ENCODE results near the gene NDST3.

The NDST3 gene

GRCh38 chr4:118278473-118279274, 244.4 kb downstream of the NDST3 start:
- H3K36me3 ChIP-seq = peaks cover 38% of the 10 kb centered on the region
- H3K4me3 ChIP-seq = peak overlapping the region; percentile 86
- H4K20me1 ChIP-seq = peaks cover 41% of the 10 kb centered on the region
- peak overlapping the region; percentile 92 for H3K4me2 ChIP-seq
- peaks cover 35% of the 10 kb centered on the region for H3K4me1 ChIP-seq
- H3K9ac ChIP-seq = peak overlapping the region; percentile 98
- H3K27ac ChIP-seq = peak overlapping the region; percentile 97
- no peaks in the 10 kb centered on the region for H3K9me3 ChIP-seq
- TF ChIP-seq Cebpa-rat (IDR thresholded peaks at IDR 0.05) = no peak
- no peaks in the 10 kb centered on the region for H3K27me3 ChIP-seq

- no peak for TF ChIP-seq Cebpa-rat (IDR thresholded peaks at IDR 0.05)
- H3K4me2 ChIP-seq = peak overlapping the region; percentile 92
- peaks cover 38% of the 10 kb centered on the region for H3K36me3 ChIP-seq
- H4K20me1 ChIP-seq = peaks cover 44% of the 10 kb centered on the region
- H3K9ac ChIP-seq = peak overlapping the region; percentile 98
- H3K4me1 ChIP-seq = peaks cover 42% of the 10 kb centered on the region
- peak overlapping the region; percentile 97 for H3K27ac ChIP-seq
- peak overlapping the region; percentile 86 for H3K4me3 ChIP-seq
- H3K9me3 ChIP-seq = no peaks in the 10 kb centered on the region
- no peaks in the 10 kb centered on the region for H3K27me3 ChIP-seq
Measured at GRCh38 chr4:118279328-118279727, 245.0 kb downstream of the NDST3 start.

- peak overlapping the region; percentile 92 for H3K4me2 ChIP-seq
- H3K9me3 ChIP-seq = no peaks in the 10 kb centered on the region
- peaks cover 44% of the 10 kb centered on the region for H4K20me1 ChIP-seq
- H3K9ac ChIP-seq = peak overlapping the region; percentile 98
- TF ChIP-seq Cebpa-rat (IDR thresholded peaks at IDR 0.05) = no peak
- H3K4me3 ChIP-seq = peak overlapping the region; percentile 86
- peaks cover 42% of the 10 kb centered on the region for H3K4me1 ChIP-seq
- peaks cover 38% of the 10 kb centered on the region for H3K36me3 ChIP-seq
- H3K27me3 ChIP-seq = no peaks in the 10 kb centered on the region
- H3K27ac ChIP-seq = peak overlapping the region; percentile 97
Measured at GRCh38 chr4:118279920-118280432, 245.7 kb downstream of the NDST3 start.

GRCh38 chr4:118280501-118281218, 246.4 kb downstream of the NDST3 start:
- Histone ChIP-seq H3K4me1 (peaks cover 38% of the 10 kb centered on the region), H3K9me3 (no peaks in the 10 kb centered on the region), H3K4me2 (peak overlapping the region; percentile 92), H3K27ac (peak overlapping the region; percentile 97), H4K20me1 (peaks cover 44% of the 10 kb centered on the region), H3K36me3 (peaks cover 38% of the 10 kb centered on the region), H3K27me3 (no peaks in the 10 kb centered on the region), H3K9ac (peak overlapping the region; percentile 98), H3K4me3 (peak overlapping the region; percentile 86)
- no peak for TF ChIP-seq Cebpa-rat (IDR thresholded peaks at IDR 0.05)

- peak overlapping the region; percentile 86; the same call in 1 of the 2 replicates for H3K4me3 ChIP-seq
- peaks cover 44% of the 10 kb centered on the region for H4K20me1 ChIP-seq
- H3K9ac ChIP-seq = peak overlapping the region; percentile 36; the same call in 1 of the 2 replicates
- H3K27ac ChIP-seq = peak overlapping the region; percentile 97
- no peaks in the 10 kb centered on the region for H3K9me3 ChIP-seq
- H3K4me2 ChIP-seq = peak overlapping the region; percentile 92
- H3K27me3 ChIP-seq = no peaks in the 10 kb centered on the region
- H3K36me3 ChIP-seq = peaks cover 38% of the 10 kb centered on the region
- TF ChIP-seq Cebpa-rat (IDR thresholded peaks at IDR 0.05) = no peak
- H3K4me1 ChIP-seq = peaks cover 38% of the 10 kb centered on the region
Measured at GRCh38 chr4:118281611-118282442, 247.5 kb downstream of the NDST3 start.

- H3K4me1 ChIP-seq = peaks cover 37% of the 10 kb centered on the region
- H3K9me3 ChIP-seq = no peaks in the 10 kb centered on the region
- no peak overlapping the region for H3K4me2 ChIP-seq
- peaks cover 38% of the 10 kb centered on the region for H3K36me3 ChIP-seq
- no peak overlapping the region for H3K4me3 ChIP-seq
- no peak overlapping the region for H3K27ac ChIP-seq
- no peaks in the 10 kb centered on the region for H3K27me3 ChIP-seq
- TF ChIP-seq Cebpa-rat (IDR thresholded peaks at IDR 0.05) = no peak
- H3K9ac ChIP-seq = no peak overlapping the region
- H4K20me1 ChIP-seq = peaks cover 44% of the 10 kb centered on the region
Measured at GRCh38 chr4:118282692-118283091, 248.4 kb downstream of the NDST3 start.

GRCh38 chr4:118284169-118284568, 249.9 kb downstream of the NDST3 start:
- peaks cover 31% of the 10 kb centered on the region for H3K4me1 ChIP-seq
- H3K4me2 ChIP-seq = peak overlapping the region; percentile 5; the same call in 1 of the 2 replicates
- H3K9me3 ChIP-seq = no peaks in the 10 kb centered on the region
- peaks cover 44% of the 10 kb centered on the region for H4K20me1 ChIP-seq
- H3K9ac ChIP-seq = no peak overlapping the region
- no peak for TF ChIP-seq Cebpa-rat (IDR thresholded peaks at IDR 0.05)
- peaks cover 38% of the 10 kb centered on the region for H3K36me3 ChIP-seq
- no peaks in the 10 kb centered on the region for H3K27me3 ChIP-seq
- H3K4me3 ChIP-seq = no peak overlapping the region
- no peak overlapping the region for H3K27ac ChIP-seq

- no peak for TF ChIP-seq Cebpa-rat (IDR thresholded peaks at IDR 0.05)
- no peaks in the 10 kb centered on the region for H3K27me3 ChIP-seq
- peaks cover 20% of the 10 kb centered on the region for H3K36me3 ChIP-seq
- H3K4me2 ChIP-seq = no peak overlapping the region
- no peak overlapping the region for H3K9ac ChIP-seq
- H3K4me3 ChIP-seq = no peak overlapping the region
- H3K9me3 ChIP-seq = no peaks in the 10 kb centered on the region
- peaks cover 30% of the 10 kb centered on the region for H4K20me1 ChIP-seq
- peaks cover 21% of the 10 kb centered on the region for H3K4me1 ChIP-seq
- no peak overlapping the region for H3K27ac ChIP-seq
Measured at GRCh38 chr4:118285931-118286330, 251.6 kb downstream of the NDST3 start.

GRCh38 chr4:118286685-118287084, 252.4 kb downstream of the NDST3 start:
- Histone ChIP-seq H3K4me3 (no peak overlapping the region), H4K20me1 (peaks cover 22% of the 10 kb centered on the region), H3K4me1 (peaks cover 14% of the 10 kb centered on the region), H3K4me2 (no peak overlapping the region), H3K9me3 (no peaks in the 10 kb centered on the region), H3K9ac (no peak overlapping the region), H3K27ac (no peak overlapping the region), H3K27me3 (no peaks in the 10 kb centered on the region), H3K36me3 (peaks cover 13% of the 10 kb centered on the region)
- no peak for TF ChIP-seq Cebpa-rat (IDR thresholded peaks at IDR 0.05)

Measured in BLaER1 (cell line).